Fibroblast of mammary gland (primary cell): Measurements from ENCODE around the gene TP73.

Experiments
- DNase-seq: peaks from one replicate; pipeline ENCODE4 v3.0.0-alpha.2; 2010; ENCODE audit warnings: low read depth
- H3K4me3 ChIP-seq: 2 replicates; pipeline ENCODE4 v1.5.1; 2011; ENCODE audit warnings: low read depth, mild to moderate bottlenecking, low read length, moderate library complexity; ENCODE audit not compliant: control insufficient read depth
- CTCF ChIP-seq: conservative IDR thresholded peaks from 2 replicates; pipeline ENCODE4 v1.5.1; 2011; ENCODE audit warnings: low read depth, low read length, inconsistent platforms; ENCODE audit not compliant: control insufficient read depth, insufficient read depth

The TP73 gene

GRCh38 chr1:3732434-3733093 is 80.2 kb downstream of the TP73 start:
- H3K4me3 ChIP-seq, result no peak overlapping the region
- DNase-seq, result peak; percentile 9
- TF ChIP-seq CTCF, result no peak

GRCh38 chr1:3733094-3733882 is 81.0 kb downstream of the TP73 start:
- no peak for DNase-seq

GRCh38 chr1:3733883-3734589 is 81.7 kb downstream of the TP73 start:
- no peak for TF ChIP-seq CTCF
- H3K4me3 ChIP-seq, result no peak overlapping the region
- no peak for DNase-seq

More at GRCh38 chr1:3733094-3733882, 81.0 kb downstream of the TP73 start:
- no peak for TF ChIP-seq CTCF
- no peak overlapping the region for H3K4me3 ChIP-seq

GRCh38 chr1:3734602-3735001 is 82.3 kb downstream of the TP73 start:
- no peak for TF ChIP-seq CTCF
- no peak overlapping the region for H3K4me3 ChIP-seq
- DNase-seq, result no peak

GRCh38 chr1:3735027-3735681 is 82.8 kb downstream of the TP73 start:
- no peak overlapping the region for H3K4me3 ChIP-seq
- DNase-seq, result no peak
- no peak for TF ChIP-seq CTCF

- no peak for TF ChIP-seq CTCF
- no peak overlapping the region for H3K4me3 ChIP-seq
- no peak for DNase-seq
These were observed 83.4 kb downstream of the TP73 start for GRCh38 chr1:3735688-3736087.
